ENCODE results near the gene MED1. TPM values are rescaled to one million over a fixed set of nuclear protein-coding genes. Genes with fewer than 3 reads are reported as not detected.
A peak's percentile ranks its signal among the peaks of the same experiment; 100 is the strongest.

Gene MED1
- total RNA-seq, 2 experiments from 2014 or later = 24.7 to 28.7 TPM

DNA sequence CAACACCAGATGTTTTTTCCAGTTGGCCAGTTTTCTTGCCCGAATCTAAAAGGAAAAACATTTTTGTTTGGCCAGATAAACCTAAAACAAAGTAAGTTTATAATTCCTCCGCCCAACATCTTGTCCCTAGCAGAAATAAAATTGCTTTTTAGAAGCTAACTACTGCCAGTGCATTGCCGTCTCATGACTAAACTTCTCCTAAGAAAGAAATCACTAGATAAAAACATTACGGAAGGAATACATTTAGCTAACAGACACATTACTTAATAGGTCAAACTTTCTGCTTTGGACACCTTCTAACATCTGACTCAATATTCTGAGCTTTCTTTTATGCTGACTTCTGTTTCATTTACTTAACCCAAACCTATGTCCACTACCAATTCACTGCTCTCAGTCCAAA is 85.8 kb downstream of the MED1 start:
- Mint-ChIP-seq H3K36me3 (ENCODE audit: low read depth) (no peaks in the 10 kb centered on the region), H3K9me3 (no peaks in the 10 kb centered on the region), H3K27me3 (no peaks in the 10 kb centered on the region), H3K27ac (no peak overlapping the region), H3K4me3 (no peak overlapping the region), H3K4me1 (ENCODE audit: low read depth) (peaks cover 30% of the 10 kb centered on the region)
- H3K27ac ChIP-seq (ENCODE audit: low read depth in 1 of 2, low read length in 2 of 2) = no peak overlapping the region
- no peak overlapping the region for H3K4me3 ChIP-seq (ENCODE audit: low read length)
- CTCF ChIA-PET = no interaction called here
- no peaks in the 10 kb centered on the region for H3K9me3 ChIP-seq (ENCODE audit: control insufficient read depth in 1 of 2, insufficient read depth in 1 of 2, low read length in 2 of 2)
- intact Hi-C loops (cut with DNase I, micrococcal nuclease) = no loop called here
- no peaks in the 10 kb centered on the region for H3K27me3 ChIP-seq (ENCODE audit: control insufficient read depth in 1 of 2, insufficient read depth in 2 of 2, low read length in 2 of 2)
- POLR2A ChIA-PET = no interaction called here
- no peaks in the 10 kb centered on the region for H3K4me1 ChIP-seq (ENCODE audit: insufficient read depth, low read length)
- ATAC-seq (ENCODE audit: poor library complexity) = no peak
- no peak for DNase-seq
- H3K36me3 ChIP-seq (ENCODE audit: insufficient read depth, low read length) = no peaks in the 10 kb centered on the region
- TF ChIP-seq, protein P1, sequence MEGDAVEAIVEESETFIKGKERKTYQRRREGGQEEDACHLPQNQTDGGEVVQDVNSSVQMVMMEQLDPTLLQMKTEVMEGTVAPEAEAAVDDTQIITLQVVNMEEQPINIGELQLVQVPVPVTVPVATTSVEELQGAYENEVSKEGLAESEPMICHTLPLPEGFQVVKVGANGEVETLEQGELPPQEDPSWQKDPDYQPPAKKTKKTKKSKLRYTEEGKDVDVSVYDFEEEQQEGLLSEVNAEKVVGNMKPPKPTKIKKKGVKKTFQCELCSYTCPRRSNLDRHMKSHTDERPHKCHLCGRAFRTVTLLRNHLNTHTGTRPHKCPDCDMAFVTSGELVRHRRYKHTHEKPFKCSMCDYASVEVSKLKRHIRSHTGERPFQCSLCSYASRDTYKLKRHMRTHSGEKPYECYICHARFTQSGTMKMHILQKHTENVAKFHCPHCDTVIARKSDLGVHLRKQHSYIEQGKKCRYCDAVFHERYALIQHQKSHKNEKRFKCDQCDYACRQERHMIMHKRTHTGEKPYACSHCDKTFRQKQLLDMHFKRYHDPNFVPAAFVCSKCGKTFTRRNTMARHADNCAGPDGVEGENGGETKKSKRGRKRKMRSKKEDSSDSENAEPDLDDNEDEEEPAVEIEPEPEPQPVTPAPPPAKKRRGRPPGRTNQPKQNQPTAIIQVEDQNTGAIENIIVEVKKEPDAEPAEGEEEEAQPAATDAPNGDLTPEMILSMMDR (IDR thresholded peaks at IDR 0.05) = no peak

DNA sequence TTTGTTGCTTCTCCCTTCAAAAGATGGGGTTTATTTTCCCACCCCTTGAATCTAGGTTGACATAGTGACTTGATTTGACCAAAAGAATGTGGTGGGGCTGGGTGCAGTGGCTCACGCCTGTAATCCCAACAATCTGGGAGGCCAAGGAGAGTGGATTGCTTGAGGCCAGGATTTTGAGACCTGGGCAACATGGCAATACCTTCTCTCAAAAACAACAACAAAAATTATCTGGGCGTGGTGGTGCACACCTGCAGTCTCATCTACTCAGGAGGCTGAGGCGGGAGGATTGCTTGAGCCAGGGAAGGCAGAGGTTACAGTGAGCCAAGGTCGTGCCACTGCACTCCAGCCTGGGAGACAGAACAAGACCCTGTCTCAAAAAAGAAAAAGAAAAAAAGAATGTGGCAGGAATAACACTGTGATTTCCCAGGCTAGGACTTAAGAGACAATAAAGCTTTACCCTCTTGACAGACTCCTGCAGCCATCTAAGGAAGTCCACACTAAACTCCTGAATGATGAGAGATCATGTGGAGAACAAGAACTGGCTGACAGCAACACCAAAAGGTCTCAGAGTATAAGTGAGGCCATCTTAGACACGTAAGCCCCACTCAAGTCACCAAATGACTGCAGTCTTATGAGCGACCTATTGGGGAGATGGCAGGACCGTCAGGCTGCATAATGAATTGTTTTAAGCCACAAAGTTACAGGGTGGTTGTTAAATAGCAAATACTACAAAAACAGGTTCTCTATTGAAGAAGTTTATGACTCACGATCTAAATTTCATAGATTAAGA is 86.6 kb downstream of the MED1 start:
- POLR2A ChIA-PET = no interaction called here
- Mint-ChIP-seq H3K4me3 (no peak overlapping the region), H3K27ac (no peak overlapping the region), H3K27me3 (no peaks in the 10 kb centered on the region), H3K36me3 (ENCODE audit: low read depth) (no peaks in the 10 kb centered on the region), H3K4me1 (ENCODE audit: low read depth) (peaks cover 34% of the 10 kb centered on the region), H3K9me3 (no peaks in the 10 kb centered on the region)
- Histone ChIP-seq H3K9me3 (ENCODE audit: control insufficient read depth in 1 of 2, insufficient read depth in 1 of 2, low read length in 2 of 2) (no peaks in the 10 kb centered on the region), H3K27me3 (ENCODE audit: control insufficient read depth in 1 of 2, insufficient read depth in 2 of 2, low read length in 2 of 2) (no peaks in the 10 kb centered on the region), H3K27ac (ENCODE audit: low read depth in 1 of 2, low read length in 2 of 2) (no peak overlapping the region), H3K4me1 (ENCODE audit: insufficient read depth, low read length) (peaks cover under 1% of the 10 kb centered on the region), H3K4me3 (ENCODE audit: low read length) (no peak overlapping the region), H3K36me3 (ENCODE audit: insufficient read depth, low read length) (no peaks in the 10 kb centered on the region)
- no peak for ATAC-seq (ENCODE audit: poor library complexity)
- DNase-seq = peak in 1 of 14 experiments; percentile 7
- TF ChIP-seq, protein P1 (IDR thresholded peaks at IDR 0.05) = no peak
- CTCF ChIA-PET = no interaction called here
- intact Hi-C loops (cut with DNase I, micrococcal nuclease) = no loop called here

DNA sequence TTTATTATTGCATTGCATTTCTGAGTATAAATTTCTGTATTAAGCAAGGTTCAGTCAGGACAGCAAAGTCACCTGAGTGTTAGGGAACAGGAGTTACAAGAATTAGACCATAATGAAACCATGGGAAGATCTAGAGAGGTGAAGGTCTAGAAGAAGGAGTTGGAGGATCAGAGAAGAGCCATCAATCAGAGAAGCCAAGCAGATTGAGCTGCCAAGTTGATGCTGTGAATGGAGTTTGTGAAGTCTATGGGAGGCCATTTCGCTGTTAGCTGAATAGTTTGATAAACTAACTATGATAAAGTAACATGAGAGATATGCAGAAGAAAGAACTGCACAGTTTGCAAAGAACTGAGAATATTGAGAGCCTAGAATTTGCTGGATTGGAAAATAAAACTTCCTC is 90.0 kb downstream of the MED1 start:
- no peak for DNase-seq
- TF ChIP-seq, protein P1 (IDR thresholded peaks at IDR 0.05) = no peak
- H3K4me1 ChIP-seq (ENCODE audit: insufficient read depth, low read length) = peaks cover 4% of the 10 kb centered on the region

More for the DNA sequence above, 90.0 kb downstream of the MED1 start:
- Mint-ChIP-seq H3K36me3 (ENCODE audit: low read depth) (peaks cover 6% of the 10 kb centered on the region), H3K27ac (no peak overlapping the region), H3K9me3 (no peaks in the 10 kb centered on the region), H3K27me3 (no peaks in the 10 kb centered on the region), H3K4me1 (ENCODE audit: low read depth) (peaks cover 21% of the 10 kb centered on the region), H3K4me3 (no peak overlapping the region)
- ATAC-seq (ENCODE audit: poor library complexity) = no peak
- ChIA-PET CTCF (no interaction called here), POLR2A (no interaction called here)
- Histone ChIP-seq H3K36me3 (ENCODE audit: insufficient read depth, low read length) (peaks cover 3% of the 10 kb centered on the region), H3K4me3 (ENCODE audit: low read length) (no peak overlapping the region), H3K27me3 (ENCODE audit: control insufficient read depth in 1 of 2, insufficient read depth in 2 of 2, low read length in 2 of 2) (no peaks in the 10 kb centered on the region), H3K9me3 (ENCODE audit: control insufficient read depth in 1 of 2, insufficient read depth in 1 of 2, low read length in 2 of 2) (no peaks in the 10 kb centered on the region), H3K27ac (ENCODE audit: low read depth in 1 of 2, low read length in 2 of 2) (no peak overlapping the region)
- intact Hi-C loops (cut with DNase I, micrococcal nuclease) = no loop called here
